H1 (cell line): ENCODE data around the gene BRIP1. TPM values are rescaled to one million over a fixed set of nuclear protein-coding genes. Genes with fewer than 3 reads are reported as not detected.

Experiments
- ASH2L ChIP-seq: fragments of 200-600, 300-600 bp; sonication (generic); IDR thresholded peaks from one replicate; pipeline ENCODE4 v1.7.1; 2017; ENCODE audit warnings: low read length
- CHD2 ChIP-seq: IDR thresholded peaks from 2 replicates; pipeline ENCODE4 v1.6.1; 2012; ENCODE audit warnings: low read length, improper control_type of control experiment
- EP300 ChIP-seq, 2 experiments: IDR thresholded peaks; 1 replicate in 1 of 2; 2 replicates in 1 of 2; pipeline ENCODE4 v1.6.1; 2011 to 2012; ENCODE audit warnings: low read depth in 2 of 2, low read length in 2 of 2, mild to moderate bottlenecking in 2 of 2, borderline replicate concordance in 1 of 2, inconsistent platforms in 1 of 2, moderate library complexity in 1 of 2
- HDAC2 ChIP-seq, 2 experiments: fragments of 300-600 bp in 1 of 2; sonication (generic) in 1 of 2; IDR thresholded peaks; 2 replicates each; pipeline ENCODE4 v1.6.1; 2011 to 2012; ENCODE audit warnings: low read depth in 2 of 2, low read length in 2 of 2, mild to moderate bottlenecking in 2 of 2, moderate library complexity in 2 of 2, borderline replicate concordance in 1 of 2, inconsistent platforms in 1 of 2
- JUN ChIP-seq: IDR thresholded peaks from 2 replicates; pipeline ENCODE4 v1.6.1; 2011; ENCODE audit warnings: low read depth, mild to moderate bottlenecking, improper control_type of control experiment, low read length
- polyA plus RNA-seq, 7 experiments: library from polyadenylated mRNA; depleted of rRNA in 3 of 7; stranded (reverse) in 5 of 7; unstranded in 2 of 7; fragments of >200 nt in 5 of 7; fragments of 200-250 nt in 2 of 7; gene quantifications; 1 replicate in 5 of 7; 2 replicates in 1 of 7; 4 replicates in 1 of 7; pipeline versions ENCODE4 v1.2.1 to v1.2.3, GENCODE V29; 2011 to 2013; ENCODE audit warnings: missing spikeins in 2 of 7, mixed read lengths in 2 of 7
- total RNA-seq: library from RNA; stranded (reverse); fragmentation: NEBNext Ultra II Directional; extraction: Animal tissue kit (Norgen Biotek cat#: 25700); gene quantifications from 2 replicates; pipeline ENCODE4 v1.2.1, GENCODE V29; 2021
- TF ChIP-seq, protein P1 (sequence below), 3 experiments: IDR thresholded peaks; 1 replicate in 2 of 3; 2 replicates in 1 of 3; pipeline versions ENCODE4 v1.5.1 to v1.6.1; 2011; ENCODE audit warnings: low read length in 3 of 3, mild to moderate bottlenecking in 3 of 3, inconsistent platforms in 2 of 3, low read depth in 1 of 3, moderate library complexity in 1 of 3; ENCODE audit not compliant: insufficient read depth in 1 of 3; ENCODE audit errors: control extremely low read depth in 1 of 3

BRIP1 gene
- total and polyA plus RNA-seq, 2 of the 8 experiments (the other 6 are each of a cell fraction or from before 2014, with no cell fraction given), result 5.8 to 19.2 TPM

DNA sequence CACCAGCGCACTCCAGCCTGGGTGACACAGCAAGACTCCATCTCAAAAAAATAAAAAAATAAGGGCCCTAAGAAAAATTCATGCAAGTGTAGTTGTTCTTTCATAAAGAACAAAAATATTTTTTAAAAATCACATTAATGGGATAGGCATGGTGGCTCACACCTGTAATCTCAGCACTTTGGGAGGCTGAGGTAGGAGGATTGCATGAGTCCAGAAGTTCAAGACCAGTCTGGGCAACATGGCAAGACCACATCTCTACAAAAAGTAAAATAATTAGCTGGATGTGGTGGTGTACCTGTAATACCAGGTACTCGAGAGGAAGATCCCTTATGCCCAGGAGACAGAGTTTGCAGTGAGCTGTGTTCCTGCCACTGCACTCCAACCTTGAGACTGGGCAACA, 15.2 kb upstream of the BRIP1 start (continued):
- no peak for TF ChIP-seq HDAC2 (IDR thresholded peaks at IDR 0.05; ENCODE audit: borderline replicate concordance in 1 of 2, low read depth in 2 of 2, low read length in 2 of 2)
- TF ChIP-seq CHD2, result no peak
- no peak for TF ChIP-seq ASH2L
- TF ChIP-seq, protein P1, sequence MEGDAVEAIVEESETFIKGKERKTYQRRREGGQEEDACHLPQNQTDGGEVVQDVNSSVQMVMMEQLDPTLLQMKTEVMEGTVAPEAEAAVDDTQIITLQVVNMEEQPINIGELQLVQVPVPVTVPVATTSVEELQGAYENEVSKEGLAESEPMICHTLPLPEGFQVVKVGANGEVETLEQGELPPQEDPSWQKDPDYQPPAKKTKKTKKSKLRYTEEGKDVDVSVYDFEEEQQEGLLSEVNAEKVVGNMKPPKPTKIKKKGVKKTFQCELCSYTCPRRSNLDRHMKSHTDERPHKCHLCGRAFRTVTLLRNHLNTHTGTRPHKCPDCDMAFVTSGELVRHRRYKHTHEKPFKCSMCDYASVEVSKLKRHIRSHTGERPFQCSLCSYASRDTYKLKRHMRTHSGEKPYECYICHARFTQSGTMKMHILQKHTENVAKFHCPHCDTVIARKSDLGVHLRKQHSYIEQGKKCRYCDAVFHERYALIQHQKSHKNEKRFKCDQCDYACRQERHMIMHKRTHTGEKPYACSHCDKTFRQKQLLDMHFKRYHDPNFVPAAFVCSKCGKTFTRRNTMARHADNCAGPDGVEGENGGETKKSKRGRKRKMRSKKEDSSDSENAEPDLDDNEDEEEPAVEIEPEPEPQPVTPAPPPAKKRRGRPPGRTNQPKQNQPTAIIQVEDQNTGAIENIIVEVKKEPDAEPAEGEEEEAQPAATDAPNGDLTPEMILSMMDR (IDR thresholded peaks at IDR 0.05; ENCODE audit: control extremely low read depth in 1 of 3, insufficient read depth in 1 of 3, low read depth in 1 of 3, low read length in 3 of 3), result no peak
- no peak for TF ChIP-seq JUN
- no peak for TF ChIP-seq EP300 (IDR thresholded peaks at IDR 0.05; ENCODE audit: borderline replicate concordance in 1 of 2, low read depth in 2 of 2, low read length in 2 of 2)
